SK-N-SH (cell line): Measurements from ENCODE around the gene KIAA1549. TPM values are rescaled to one million over a fixed set of nuclear protein-coding genes. Genes with fewer than 3 reads are reported as not detected.

Source experiments
- CTCF ChIA-PET: fragments of 300-600, 350-600 bp; formaldehyde crosslinking; extraction: SDS; loops from one replicate; lab custom pipeline; 2021; lab: Yijun Ruan, JAX
- POLR2A ChIA-PET: fragments of 350-600 bp; sonication (Branson Sonifier 250); formaldehyde crosslinking; extraction: SDS; loops from one replicate; lab custom pipeline; 2020; ENCODE audit warnings: antibody characterized with exemption, inconsistent platforms; lab: Yijun Ruan, JAX
- DNase-seq: peaks from one replicate; pipeline ENCODE4 v3.0.0; 2012
- H2AFZ ChIP-seq: fragments of 200-600 bp; sonication (generic); 2 replicates; pipeline ENCODE4 v1.8.1; 2016; ENCODE audit warnings: antibody characterized with exemption, mild to moderate bottlenecking, low read depth
- H3F3A ChIP-seq: fragments of 200-600 bp; sonication (generic); replicated peaks from 2 replicates; pipeline ENCODE3; 2016; ENCODE audit warnings: antibody characterized with exemption, mild to moderate bottlenecking; ENCODE audit not compliant: insufficient read depth
- H3K27ac ChIP-seq, 2 experiments: fragments of 200-500 bp in 1 of 2; fragments of 200-600 bp in 1 of 2; sonication (Bioruptor generic) in 1 of 2; sonication (generic), shearing (Covaris generic) in 1 of 2; 2 replicates each; pipeline versions ENCODE4 v1.5.1 to v1.6.1; 2014 to 2016; ENCODE audit warnings: low read depth in 2 of 2, inconsistent platforms in 1 of 2, low read length in 1 of 2, mild to moderate bottlenecking in 1 of 2, mixed read lengths in 1 of 2
- H3K27me3 ChIP-seq: fragments of 200-600 bp; sonication (generic), shearing (Covaris generic); 2 replicates; pipeline ENCODE4 v1.6.1; 2016; ENCODE audit warnings: mixed run types; ENCODE audit not compliant: insufficient read depth
- H3K36me3 ChIP-seq, 2 experiments: fragments of 200-500 bp in 1 of 2; fragments of 200-600 bp in 1 of 2; sonication (Bioruptor generic) in 1 of 2; sonication (generic) in 1 of 2; replicated peaks in 1 of 2; 2 replicates each; pipeline versions ENCODE3 to v1.5.1; 2014 to 2016; ENCODE audit warnings: low read length in 1 of 2, mild to moderate bottlenecking in 1 of 2; ENCODE audit not compliant: insufficient read depth in 2 of 2, control insufficient read depth in 1 of 2
- H3K4me1 ChIP-seq, 2 experiments: fragments of 200-500 bp in 1 of 2; fragments of 200-600 bp in 1 of 2; sonication (Bioruptor generic) in 1 of 2; sonication (generic), shearing (Covaris generic) in 1 of 2; 2 replicates each; pipeline versions ENCODE4 v1.5.1 to v1.6.1; 2014 to 2016; ENCODE audit warnings: low read depth in 1 of 2, low read length in 1 of 2, mixed run types in 1 of 2; ENCODE audit not compliant: insufficient read depth in 2 of 2, control insufficient read depth in 1 of 2
- H3K4me2 ChIP-seq: fragments of 200-600 bp; sonication (generic), shearing (Covaris generic); 2 replicates; pipeline ENCODE4 v1.6.1; 2017; ENCODE audit warnings: mixed run types
- H3K4me3 ChIP-seq, 2 experiments: fragments of 200-500 bp in 1 of 2; fragments of 200-600 bp in 1 of 2; sonication (Bioruptor generic) in 1 of 2; sonication (generic), shearing (Covaris generic) in 1 of 2; 2 replicates each; pipeline versions ENCODE4 v1.5.1 to v1.8.1; 2014 to 2016; ENCODE audit warnings: low read depth in 2 of 2, inconsistent platforms in 1 of 2, low read length in 1 of 2, mild to moderate bottlenecking in 1 of 2, mixed read lengths in 1 of 2, moderate library complexity in 1 of 2
- H3K79me2 ChIP-seq: fragments of 200-600 bp; sonication (generic); 2 replicates; pipeline ENCODE4 v1.8.1; 2017; ENCODE audit warnings: mild to moderate bottlenecking; ENCODE audit not compliant: insufficient read depth
- H3K9ac ChIP-seq: fragments of 200-600 bp; sonication (generic); 2 replicates; pipeline ENCODE4 v1.6.1; 2017; ENCODE audit warnings: mixed run types
- H3K9me2 ChIP-seq: fragments of 200-600 bp; sonication (generic); 2 replicates; pipeline ENCODE4 v1.6.1; 2017; ENCODE audit warnings: mixed run types
- H3K9me3 ChIP-seq: fragments of 200-600 bp; sonication (generic); 2 replicates; pipeline ENCODE4 v1.6.1; 2017; ENCODE audit warnings: mixed run types, mild to moderate bottlenecking, moderate library complexity
- H4K20me1 ChIP-seq: fragments of 200-600 bp; sonication (generic); 2 replicates; pipeline ENCODE4 v1.6.1; 2017; ENCODE audit warnings: mild to moderate bottlenecking, mixed run types; ENCODE audit not compliant: insufficient read depth
- GATA2 ChIP-seq: sonication (generic); formaldehyde crosslinking; IDR thresholded peaks from 2 replicates; pipeline ENCODE4 v1.5.0; 2020; ENCODE audit warnings: mild to moderate bottlenecking, missing genetic modification reagents
- JUND ChIP-seq: IDR thresholded peaks from 2 replicates; pipeline ENCODE4 v1.4.0; 2012
- POLR2AphosphoS5 ChIP-seq: IDR thresholded peaks from 2 replicates; pipeline ENCODE4 v1.6.1; 2012; ENCODE audit warnings: low read depth, low read length
- RCOR1 ChIP-seq: fragments of 150-350 bp; IDR thresholded peaks from 2 replicates; pipeline ENCODE4 v1.6.1; 2017; ENCODE audit warnings: antibody characterized with exemption, low read length
- SIN3A ChIP-seq: IDR thresholded peaks from 2 replicates; pipeline ENCODE4 v1.6.1; 2012; ENCODE audit warnings: low read depth, mild to moderate bottlenecking, low read length, moderate library complexity, borderline replicate concordance
- SMC3 ChIP-seq: IDR thresholded peaks from 2 replicates; pipeline ENCODE4 v1.6.1; 2012; ENCODE audit warnings: low read depth, low read length, improper control_type of control experiment
- TAF1 ChIP-seq: IDR thresholded peaks from 2 replicates; pipeline ENCODE4 v1.6.1; 2012; ENCODE audit warnings: low read depth, mild to moderate bottlenecking, low read length, moderate library complexity, borderline replicate concordance
- TCF12 ChIP-seq: IDR thresholded peaks from 2 replicates; pipeline ENCODE4 v1.4.0; 2012
- YY1 ChIP-seq: IDR thresholded peaks from 2 replicates; pipeline ENCODE4 v1.4.0; 2012; ENCODE audit warnings: low read depth, mild to moderate bottlenecking
- WGBS: methylation state at CpG from one replicate; pipeline ENCODE4 v1.1.6; 2017; ENCODE audit warnings: low lambda C conversion rate; 5-methylcytosine and 5-hydroxymethylcytosine counted together
- polyA plus RNA-seq, 3 experiments: library from polyadenylated mRNA; depleted of rRNA; stranded (reverse); fragments of >200 nt; gene quantifications; 2 replicates each; pipeline ENCODE4 v1.2.3, GENCODE V29; 2012
- TF ChIP-seq, protein P1 (sequence below): fragments of 150-350 bp; IDR thresholded peaks from 2 replicates; pipeline ENCODE4 v1.6.1; 2017; ENCODE audit warnings: antibody characterized with exemption, low read length, low read depth, borderline replicate concordance
- TF ChIP-seq, protein P2 (sequence below): IDR thresholded peaks from 2 replicates; pipeline ENCODE4 v1.4.0; 2012; ENCODE audit warnings: low read depth
- TF ChIP-seq, protein P3 (sequence below): fragments of 150-350 bp; IDR thresholded peaks from 2 replicates; pipeline ENCODE4 v1.6.1; 2016; ENCODE audit warnings: mild to moderate bottlenecking, low read depth, low read length

KIAA1549 gene
- polyA plus RNA-seq, 1 of the 3 experiments (the other 2 are of a cell fraction), result 3.6 TPM

DNA sequence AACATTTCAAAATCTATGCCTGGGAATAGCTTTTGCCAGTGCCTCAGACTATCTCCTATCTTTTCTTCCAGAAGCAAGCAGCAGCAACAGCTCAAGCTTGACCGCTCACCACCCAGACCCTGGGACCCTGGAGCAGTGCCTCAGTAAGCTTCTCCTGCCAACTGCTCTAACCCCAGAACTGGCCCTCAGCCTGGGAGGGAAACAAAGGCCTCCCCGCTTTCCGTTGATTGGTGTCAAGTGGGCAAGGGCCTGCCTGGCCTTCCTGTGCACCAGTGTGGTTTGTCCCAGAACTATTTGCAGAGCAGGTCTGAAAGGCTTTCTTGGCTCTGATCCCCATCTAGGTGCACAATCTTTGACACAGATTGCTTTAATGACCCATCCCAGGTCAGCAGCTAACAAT is 179.9 kb downstream of the KIAA1549 start:
- WGBS, result 95% methylated on average over 3 of the region's 3 CpGs
- no peak overlapping the region for H3K4me2 ChIP-seq
- POLR2A ChIA-PET, result no interaction called here

DNA sequence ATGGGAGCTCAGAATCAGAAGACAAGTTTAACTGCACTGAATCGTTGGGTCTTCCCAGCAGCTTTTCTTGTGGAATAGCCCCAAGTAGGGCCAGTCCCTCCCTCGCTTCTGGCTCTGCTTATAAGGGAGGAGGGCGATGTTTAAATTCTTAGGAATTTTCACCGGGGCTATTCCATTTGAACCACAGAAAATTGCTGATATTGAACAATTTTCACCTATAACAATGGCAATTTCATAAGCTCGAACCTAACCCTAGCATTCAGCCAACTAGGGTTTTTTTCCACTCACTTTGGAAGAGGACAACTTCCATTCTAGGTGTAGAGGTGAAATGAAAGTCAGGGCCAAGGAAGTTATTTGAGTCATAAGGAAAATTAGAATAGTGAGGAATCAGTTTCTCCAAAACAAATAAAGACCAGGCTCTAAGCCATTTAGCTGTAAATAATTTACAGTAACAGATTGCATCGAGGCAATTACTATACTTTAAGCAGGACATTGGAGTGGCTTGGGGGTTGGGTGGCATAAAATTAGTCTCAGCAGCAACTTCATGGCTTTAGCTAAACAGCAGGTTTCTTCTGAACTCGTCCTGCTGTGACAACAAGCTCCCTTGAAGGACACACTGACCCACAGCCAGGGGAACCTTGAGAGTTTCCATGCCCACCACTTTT is 181.7 kb downstream of the KIAA1549 start:
- ChIA-PET POLR2A (no interaction called here), CTCF (interaction anchor here (1.0 to 1.1 kb wide), 3 partner anchors 11 to 276 kb away, joined by 3 to 4 read pairs (median 4); no protein-coding TSS in a partner anchor)

More for the DNA sequence above, 179.9 kb downstream of the KIAA1549 start:
- Histone ChIP-seq H3K9me2 (no peaks in the 10 kb centered on the region), H3K36me3 (no peaks in the 10 kb centered on the region), H3K27me3 (no peaks in the 10 kb centered on the region), H3K9ac (no peak overlapping the region), H3K79me2 (no peaks in the 10 kb centered on the region), H3K27ac (no peak overlapping the region)
- no peak for DNase-seq
- no peak for TF ChIP-seq GATA2 (CRISPR knock-in tag)
- TF ChIP-seq POLR2AphosphoS5, result no peak
- TF ChIP-seq YY1, result no peak
- TF ChIP-seq SMC3, result no peak
- no peak for TF ChIP-seq TCF12
- TF ChIP-seq RCOR1, result no peak
- TF ChIP-seq, all 33 proteins: peak for 0
- H3K4me1 ChIP-seq, result no peaks in the 10 kb centered on the region
- H3F3A ChIP-seq, result no peaks in the 10 kb centered on the region
- no peaks in the 10 kb centered on the region for H4K20me1 ChIP-seq
- H3K4me3 ChIP-seq, result no peak overlapping the region
- no peak overlapping the region for H2AFZ ChIP-seq
- H3K9me3 ChIP-seq, result no peaks in the 10 kb centered on the region
- CTCF ChIA-PET, result interaction anchor here (1.1 kb wide), 1 partner anchor 25 kb away, joined by 4 read pairs; no protein-coding TSS in a partner anchor

More for the DNA sequence above, 181.7 kb downstream of the KIAA1549 start:
- no peaks in the 10 kb centered on the region for H3K79me2 ChIP-seq
- DNase-seq, result no peak
- no peaks in the 10 kb centered on the region for H4K20me1 ChIP-seq
- no peaks in the 10 kb centered on the region for H3K36me3 ChIP-seq
- H3K27me3 ChIP-seq, result no peaks in the 10 kb centered on the region
- H3F3A ChIP-seq, result no peaks in the 10 kb centered on the region
- no peaks in the 10 kb centered on the region for H3K9me2 ChIP-seq
- TF ChIP-seq TAF1 (no peak), JUND (no peak), TCF12 (no peak), SIN3A (no peak)
- TF ChIP-seq, protein P1, sequence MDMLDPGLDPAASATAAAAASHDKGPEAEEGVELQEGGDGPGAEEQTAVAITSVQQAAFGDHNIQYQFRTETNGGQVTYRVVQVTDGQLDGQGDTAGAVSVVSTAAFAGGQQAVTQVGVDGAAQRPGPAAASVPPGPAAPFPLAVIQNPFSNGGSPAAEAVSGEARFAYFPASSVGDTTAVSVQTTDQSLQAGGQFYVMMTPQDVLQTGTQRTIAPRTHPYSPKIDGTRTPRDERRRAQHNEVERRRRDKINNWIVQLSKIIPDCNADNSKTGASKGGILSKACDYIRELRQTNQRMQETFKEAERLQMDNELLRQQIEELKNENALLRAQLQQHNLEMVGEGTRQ, result no peak
- TF ChIP-seq, protein P2, sequence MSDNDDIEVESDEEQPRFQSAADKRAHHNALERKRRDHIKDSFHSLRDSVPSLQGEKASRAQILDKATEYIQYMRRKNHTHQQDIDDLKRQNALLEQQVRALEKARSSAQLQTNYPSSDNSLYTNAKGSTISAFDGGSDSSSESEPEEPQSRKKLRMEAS, result no peak
- TF ChIP-seq, protein P3, sequence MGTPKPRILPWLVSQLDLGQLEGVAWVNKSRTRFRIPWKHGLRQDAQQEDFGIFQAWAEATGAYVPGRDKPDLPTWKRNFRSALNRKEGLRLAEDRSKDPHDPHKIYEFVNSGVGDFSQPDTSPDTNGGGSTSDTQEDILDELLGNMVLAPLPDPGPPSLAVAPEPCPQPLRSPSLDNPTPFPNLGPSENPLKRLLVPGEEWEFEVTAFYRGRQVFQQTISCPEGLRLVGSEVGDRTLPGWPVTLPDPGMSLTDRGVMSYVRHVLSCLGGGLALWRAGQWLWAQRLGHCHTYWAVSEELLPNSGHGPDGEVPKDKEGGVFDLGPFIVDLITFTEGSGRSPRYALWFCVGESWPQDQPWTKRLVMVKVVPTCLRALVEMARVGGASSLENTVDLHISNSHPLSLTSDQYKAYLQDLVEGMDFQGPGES, result no peak
- no peaks in the 10 kb centered on the region for H3K9me3 ChIP-seq
- H2AFZ ChIP-seq, result no peak overlapping the region
- no peak overlapping the region for H3K4me2 ChIP-seq
- no peak overlapping the region for H3K4me3 ChIP-seq
- 25% methylated on average over 7 of the region's 7 CpGs for WGBS
- H3K9ac ChIP-seq, result no peak overlapping the region
- H3K27ac ChIP-seq, result no peak overlapping the region
- no peaks in the 10 kb centered on the region for H3K4me1 ChIP-seq
